Measurements from ENCODE around the gene TBC1D22A.

Gene TBC1D22A

DNA sequence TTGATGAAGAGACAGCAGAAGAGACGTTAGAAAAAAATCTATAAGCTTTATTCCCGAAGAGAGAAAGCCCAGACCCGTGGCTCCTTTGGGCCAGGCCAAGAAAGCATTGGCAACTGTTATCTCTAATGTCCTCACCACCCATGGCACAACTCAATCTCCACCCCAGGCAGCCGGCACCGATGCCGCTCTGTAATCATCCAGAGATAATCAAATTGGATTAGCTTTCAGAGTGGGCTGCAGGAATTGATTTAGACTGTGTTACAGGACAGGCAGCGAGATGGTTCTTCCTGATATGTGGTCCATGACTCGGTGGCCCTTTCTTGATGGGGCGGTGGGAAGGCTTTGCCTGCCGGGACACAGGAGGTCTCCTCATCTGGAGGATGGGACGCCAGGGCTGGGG, 383.9 kb downstream of the TBC1D22A start:
- ChIA-PET POLR2A (no interaction called here), CTCF (no interaction called here)
- TF ChIP-seq, protein P1, sequence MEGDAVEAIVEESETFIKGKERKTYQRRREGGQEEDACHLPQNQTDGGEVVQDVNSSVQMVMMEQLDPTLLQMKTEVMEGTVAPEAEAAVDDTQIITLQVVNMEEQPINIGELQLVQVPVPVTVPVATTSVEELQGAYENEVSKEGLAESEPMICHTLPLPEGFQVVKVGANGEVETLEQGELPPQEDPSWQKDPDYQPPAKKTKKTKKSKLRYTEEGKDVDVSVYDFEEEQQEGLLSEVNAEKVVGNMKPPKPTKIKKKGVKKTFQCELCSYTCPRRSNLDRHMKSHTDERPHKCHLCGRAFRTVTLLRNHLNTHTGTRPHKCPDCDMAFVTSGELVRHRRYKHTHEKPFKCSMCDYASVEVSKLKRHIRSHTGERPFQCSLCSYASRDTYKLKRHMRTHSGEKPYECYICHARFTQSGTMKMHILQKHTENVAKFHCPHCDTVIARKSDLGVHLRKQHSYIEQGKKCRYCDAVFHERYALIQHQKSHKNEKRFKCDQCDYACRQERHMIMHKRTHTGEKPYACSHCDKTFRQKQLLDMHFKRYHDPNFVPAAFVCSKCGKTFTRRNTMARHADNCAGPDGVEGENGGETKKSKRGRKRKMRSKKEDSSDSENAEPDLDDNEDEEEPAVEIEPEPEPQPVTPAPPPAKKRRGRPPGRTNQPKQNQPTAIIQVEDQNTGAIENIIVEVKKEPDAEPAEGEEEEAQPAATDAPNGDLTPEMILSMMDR (IDR thresholded peaks at IDR 0.05; ENCODE audit: control extremely low read depth, extremely low read depth, low read depth, missing control alignments): no peak
- no peak for DNase-seq (ENCODE audit: extremely low spot score)

DNA sequence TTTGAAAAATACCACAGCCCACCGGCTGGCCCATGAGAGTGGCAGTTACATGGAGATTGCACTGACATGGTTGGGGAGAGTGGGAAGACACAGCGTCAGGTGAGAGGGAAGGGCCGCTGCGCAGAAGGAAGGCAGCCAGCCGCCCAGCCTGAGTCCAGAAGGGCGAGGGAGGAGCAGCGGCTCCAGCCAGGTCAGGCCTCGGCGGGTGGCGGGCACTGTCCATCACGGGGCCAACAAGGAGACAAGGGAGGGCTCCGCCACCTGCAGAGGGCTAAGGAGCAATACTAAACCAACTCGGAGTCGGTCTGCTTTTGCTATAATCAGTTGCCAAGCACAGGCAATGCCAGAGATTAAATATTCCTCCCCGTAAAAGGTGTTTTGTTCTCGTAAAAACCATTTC, 384.5 kb downstream of the TBC1D22A start:
- TF ChIP-seq, protein P1 (IDR thresholded peaks at IDR 0.05; ENCODE audit: control extremely low read depth, extremely low read depth, low read depth, missing control alignments): no peak
- CTCF ChIA-PET: no interaction called here
- POLR2A ChIA-PET: no interaction called here
- no peak for DNase-seq (ENCODE audit: extremely low spot score)

DNA sequence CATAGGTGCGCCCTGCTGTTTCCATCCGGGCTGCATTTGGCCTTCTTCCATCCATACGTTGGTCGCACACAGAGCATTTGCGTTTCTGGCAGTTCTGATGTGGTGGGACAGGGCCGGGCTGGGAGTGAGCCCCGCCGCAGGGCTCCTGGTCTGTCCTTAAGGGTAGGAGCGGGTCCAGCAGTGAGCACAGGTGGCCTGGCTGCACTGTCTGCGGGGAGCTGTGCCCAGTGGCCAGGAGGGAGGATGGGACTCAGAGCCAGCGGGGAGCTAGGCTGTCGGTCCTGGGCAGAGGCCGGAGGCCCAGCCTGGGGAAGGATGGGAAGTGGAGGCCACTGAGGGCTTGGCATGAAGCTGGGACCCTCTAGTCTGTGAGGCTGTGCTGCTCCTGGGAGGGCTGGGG, 385.1 kb downstream of the TBC1D22A start:
- DNase-seq (ENCODE audit: extremely low spot score): no peak
- ChIA-PET CTCF (no interaction called here), POLR2A (no interaction called here)
- TF ChIP-seq, protein P1 (IDR thresholded peaks at IDR 0.05; ENCODE audit: control extremely low read depth, extremely low read depth, low read depth, missing control alignments): no peak

DNA sequence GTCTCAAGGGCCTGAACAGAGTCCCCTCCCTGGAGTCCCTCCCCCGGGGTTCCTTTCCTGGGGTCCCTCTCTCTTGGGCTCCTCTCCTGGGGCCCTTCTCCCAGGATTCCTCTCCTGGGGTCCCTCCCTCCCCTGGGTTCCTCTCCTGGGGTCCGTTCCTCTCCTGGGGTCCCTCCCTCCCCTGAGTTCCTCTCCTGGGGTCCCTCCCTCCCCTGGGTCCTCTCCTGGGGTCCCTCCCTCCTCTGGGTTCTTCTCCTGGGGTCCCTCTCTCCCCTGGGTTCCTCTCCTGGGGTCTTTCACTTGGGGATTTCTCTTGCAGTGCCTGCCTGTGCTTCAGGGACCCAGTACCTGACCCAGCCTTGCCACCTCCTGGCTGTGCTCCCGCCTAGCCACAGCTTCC, 386.1 kb downstream of the TBC1D22A start:
- DNase-seq (ENCODE audit: extremely low spot score): no peak
- TF ChIP-seq, protein P1 (IDR thresholded peaks at IDR 0.05; ENCODE audit: control extremely low read depth, extremely low read depth, low read depth, missing control alignments): no peak
- CTCF ChIA-PET: no interaction called here
- POLR2A ChIA-PET: no interaction called here

DNA sequence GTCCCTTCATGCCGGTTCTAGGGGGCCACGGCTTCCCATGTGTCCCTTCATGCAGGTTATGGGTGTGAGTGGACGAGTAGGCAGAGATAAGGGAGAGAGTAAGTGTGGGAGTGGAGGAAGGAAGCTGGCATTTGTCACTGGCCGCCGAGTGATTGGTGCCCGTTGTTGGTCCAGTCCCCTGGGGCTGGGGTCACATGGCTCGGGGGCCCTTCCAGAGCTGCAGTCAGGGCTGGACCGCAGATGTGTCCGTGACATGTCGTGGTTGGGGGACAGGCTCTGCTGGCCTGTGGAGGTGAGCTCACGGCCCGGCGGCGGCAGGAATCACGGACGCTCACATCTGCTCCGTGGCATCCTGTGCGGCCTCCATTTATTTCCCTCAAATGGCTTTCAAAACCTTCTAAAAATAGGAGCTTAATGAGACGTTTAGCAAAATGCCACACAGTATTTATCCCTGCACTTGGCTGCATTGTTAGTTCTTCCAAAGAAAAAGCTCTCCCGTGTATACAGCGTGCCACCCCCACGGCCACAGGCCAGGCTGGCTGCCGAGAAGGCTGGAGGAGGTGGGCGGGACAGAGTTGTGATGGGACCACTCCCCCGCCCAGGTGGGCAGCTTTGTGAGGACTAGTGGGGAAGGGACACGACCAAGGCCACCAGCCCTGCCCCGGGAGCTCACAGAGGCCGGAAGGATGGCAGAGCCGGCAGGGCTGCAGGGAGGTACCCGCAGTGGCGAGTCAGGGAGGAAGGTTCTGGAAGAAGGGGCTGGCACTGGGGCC, 386.7 kb downstream of the TBC1D22A start:
- DNase-seq (ENCODE audit: extremely low spot score): no peak
- POLR2A ChIA-PET: no interaction called here
- TF ChIP-seq, protein P1 (IDR thresholded peaks at IDR 0.05; ENCODE audit: control extremely low read depth, extremely low read depth, low read depth, missing control alignments): no peak
- CTCF ChIA-PET: no interaction called here

DNA sequence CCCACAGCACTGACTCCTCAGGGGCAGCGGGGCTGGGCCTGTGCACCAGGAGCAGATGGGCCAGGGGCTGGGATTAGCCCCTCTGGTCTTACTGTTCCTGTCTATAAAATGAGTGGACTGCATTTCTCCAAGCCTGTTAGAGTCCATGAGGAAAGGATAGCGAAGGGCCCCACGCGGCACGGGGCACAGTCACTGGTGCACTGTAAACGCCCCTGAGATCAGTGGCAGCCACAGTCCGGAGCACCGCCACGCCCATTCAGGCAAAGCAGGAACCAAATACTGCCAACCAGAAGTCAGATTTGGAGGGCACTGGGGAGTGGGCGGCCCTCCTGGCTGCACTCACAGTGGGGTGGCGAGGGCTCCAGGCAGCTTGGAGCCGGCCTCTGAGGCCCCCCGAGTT, 387.5 kb downstream of the TBC1D22A start:
- DNase-seq (ENCODE audit: extremely low spot score): no peak
- ChIA-PET CTCF (no interaction called here), POLR2A (no interaction called here)
- TF ChIP-seq, protein P1 (IDR thresholded peaks at IDR 0.05; ENCODE audit: control extremely low read depth, extremely low read depth, low read depth, missing control alignments): no peak
